Measurements from ENCODE around the gene NXPH1. TPM values are rescaled to one million over a fixed set of nuclear protein-coding genes. Genes with fewer than 3 reads are reported as not detected.

The NXPH1 gene
- total RNA-seq, 1 donor from 2014 or later = not detected

DNA sequence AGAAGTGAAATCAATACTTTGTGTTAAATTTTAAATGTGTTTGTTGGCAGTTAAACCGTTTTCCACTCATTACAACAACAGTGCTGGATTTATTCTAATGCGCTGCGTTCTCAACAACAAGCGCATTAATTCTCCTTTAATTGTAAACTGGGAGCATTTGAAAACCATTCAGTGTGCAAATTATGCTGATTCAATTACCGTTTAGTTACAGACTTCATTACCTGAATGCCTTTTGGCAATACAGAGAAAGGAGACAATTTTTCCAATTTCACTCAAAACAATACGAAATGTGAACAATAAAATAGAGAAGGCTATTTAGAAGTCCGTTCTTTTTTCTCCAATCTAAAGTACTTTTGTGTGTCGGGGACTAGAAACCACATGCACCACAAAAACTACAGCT, 4.2 kb downstream of the NXPH1 start:
- Histone ChIP-seq H3K79me2 (ENCODE audit: low read depth) (no peaks in the 10 kb centered on the region), H3K4me1 (peaks cover 39% of the 10 kb centered on the region), H3K27me3 (peaks cover 100% of the 10 kb centered on the region), H2AFZ (replicated peaks) (no peak overlapping the region), H3K9ac (no peak overlapping the region), H3K27ac (no peak overlapping the region), H3K4me3 (no peak overlapping the region), H3K9me3 (ENCODE audit: low read depth) (no peaks in the 10 kb centered on the region), H3K4me2 (no peak overlapping the region), H3F3A (ENCODE audit: low read depth) (peaks cover 31% of the 10 kb centered on the region), H3K36me3 (no peaks in the 10 kb centered on the region), H4K20me1 (ENCODE audit: low read depth) (peaks cover 90% of the 10 kb centered on the region)
- Mint-ChIP-seq H3K4me3 (no peak overlapping the region), H3K4me1 (peaks cover 34% of the 10 kb centered on the region), H3K9me3 (peaks cover 7% of the 10 kb centered on the region), H3K27me3 (ENCODE audit: insufficient read depth, low read depth) (peaks cover 91% of the 10 kb centered on the region), H3K27ac (no peak overlapping the region), H3K36me3 (no peaks in the 10 kb centered on the region)
- no peak for DNase-seq (ENCODE audit: low spot score)
- TF ChIP-seq EZH2 (IDR thresholded peaks at IDR 0.05) = no peak

- no peak overlapping the region for H2AFZ ChIP-seq (replicated peaks)
- H3K79me2 ChIP-seq (ENCODE audit: low read depth) = no peaks in the 10 kb centered on the region
- H3F3A ChIP-seq (ENCODE audit: low read depth) = peaks cover 29% of the 10 kb centered on the region
- H3K9ac ChIP-seq = no peak overlapping the region
- no peak overlapping the region for H3K27ac ChIP-seq
- no peaks in the 10 kb centered on the region for H3K9me3 ChIP-seq (ENCODE audit: low read depth)
- H3K27ac Mint-ChIP-seq = no peak overlapping the region
- H3K4me3 ChIP-seq = peak overlapping the region; percentile 51
- no peaks in the 10 kb centered on the region for H3K36me3 Mint-ChIP-seq
- H3K4me1 ChIP-seq = peaks cover 27% of the 10 kb centered on the region
- H4K20me1 ChIP-seq (ENCODE audit: low read depth) = peaks cover 72% of the 10 kb centered on the region
- peaks cover 25% of the 10 kb centered on the region for H3K4me1 Mint-ChIP-seq
- peaks cover 100% of the 10 kb centered on the region for H3K27me3 ChIP-seq
- peaks cover 88% of the 10 kb centered on the region for H3K27me3 Mint-ChIP-seq (ENCODE audit: insufficient read depth, low read depth)
- peaks cover 4% of the 10 kb centered on the region for H3K9me3 Mint-ChIP-seq
- H3K4me2 ChIP-seq = peak overlapping the region; percentile 86
- TF ChIP-seq EZH2phosphoT487 (IDR thresholded peaks at IDR 0.05) (no peak), EZH2 (IDR thresholded peaks at IDR 0.05) (peak; percentile 71)
- no peak overlapping the region for H3K4me3 Mint-ChIP-seq
- H3K36me3 ChIP-seq = no peaks in the 10 kb centered on the region
- DNase-seq (ENCODE audit: low spot score) = no peak
These were observed 7.3 kb downstream of the NXPH1 start for GRCh38 chr7:8440670-8441069.

GRCh38 chr7:8441106-8441965, 7.9 kb downstream of the NXPH1 start:
- H3F3A ChIP-seq (ENCODE audit: low read depth) = peaks cover 29% of the 10 kb centered on the region
- H4K20me1 ChIP-seq (ENCODE audit: low read depth) = peaks cover 65% of the 10 kb centered on the region
- no peaks in the 10 kb centered on the region for H3K36me3 ChIP-seq
- H3K79me2 ChIP-seq (ENCODE audit: low read depth) = no peaks in the 10 kb centered on the region
- H3K9me3 ChIP-seq (ENCODE audit: low read depth) = no peaks in the 10 kb centered on the region
- TF ChIP-seq CTCF (IDR thresholded peaks at IDR 0.05) = no peak
- TF ChIP-seq EZH2phosphoT487 (IDR thresholded peaks at IDR 0.05) = peak; percentile 75
- TF ChIP-seq EZH2 (IDR thresholded peaks at IDR 0.05) = peak; percentile 69
- H3K4me1 Mint-ChIP-seq = peaks cover 22% of the 10 kb centered on the region
- peak overlapping the region; percentile 86 for H3K4me2 ChIP-seq
- H3K27me3 ChIP-seq = peaks cover 100% of the 10 kb centered on the region
- peaks cover 4% of the 10 kb centered on the region for H3K9me3 Mint-ChIP-seq
- no peak overlapping the region for H3K27ac Mint-ChIP-seq
- peak overlapping the region; percentile 69 for H3K4me3 Mint-ChIP-seq
- peak overlapping the region; percentile 51 for H3K4me3 ChIP-seq
- no peak overlapping the region for H3K9ac ChIP-seq
- peaks cover 82% of the 10 kb centered on the region for H3K27me3 Mint-ChIP-seq (ENCODE audit: insufficient read depth, low read depth)
- H3K27ac ChIP-seq = no peak overlapping the region
- DNase-seq (ENCODE audit: low spot score) = peak; percentile 60
- H2AFZ ChIP-seq (replicated peaks) = no peak overlapping the region
- H3K36me3 Mint-ChIP-seq = no peaks in the 10 kb centered on the region
- peaks cover 26% of the 10 kb centered on the region for H3K4me1 ChIP-seq

DNA sequence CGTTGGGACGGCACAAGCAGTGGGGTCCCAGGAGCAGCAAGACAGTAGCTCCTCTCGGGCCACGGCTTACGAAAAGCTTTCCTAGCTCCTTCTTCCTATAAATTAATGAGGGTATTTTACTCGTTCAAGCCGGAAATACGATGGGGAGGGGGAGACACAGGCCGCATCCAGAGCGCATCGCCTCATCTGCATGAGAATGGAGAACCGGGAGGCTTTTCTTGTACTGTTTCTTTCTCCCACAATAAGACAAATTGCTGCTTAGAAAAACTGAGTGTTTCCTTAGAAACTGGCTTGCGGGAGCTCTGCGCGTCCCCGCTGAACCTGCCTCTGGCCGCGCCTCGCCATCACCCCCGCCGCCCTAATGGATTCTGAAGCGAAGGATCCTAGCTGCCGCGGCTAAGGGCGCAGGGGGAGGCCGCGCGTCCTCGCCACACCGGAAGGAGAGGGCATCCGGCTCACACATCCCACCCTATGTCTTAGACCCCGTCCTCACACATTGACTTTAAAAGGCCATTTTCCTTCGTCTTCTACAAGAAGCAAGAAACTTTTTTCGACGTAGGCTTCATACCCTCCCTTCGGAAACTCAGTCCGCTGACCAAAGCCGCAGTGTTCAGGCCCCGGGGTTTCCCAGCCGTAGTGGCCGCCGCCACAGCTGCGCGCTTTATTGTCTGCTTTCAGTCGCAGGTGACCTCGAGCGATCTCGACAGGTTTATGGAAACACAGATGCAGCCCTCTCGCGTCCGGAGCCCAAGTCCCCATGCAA, 8.8 kb downstream of the NXPH1 start:
- H3K9ac ChIP-seq = no peak overlapping the region
- peak; percentile 65 for DNase-seq (ENCODE audit: low spot score)
- no peaks in the 10 kb centered on the region for H3K79me2 ChIP-seq (ENCODE audit: low read depth)
- H3K4me2 ChIP-seq = peak overlapping the region; percentile 86
- Mint-ChIP-seq H3K9me3 (no peaks in the 10 kb centered on the region), H3K36me3 (no peaks in the 10 kb centered on the region), H3K4me3 (peak overlapping the region; percentile 86), H3K27ac (no peak overlapping the region), H3K27me3 (ENCODE audit: insufficient read depth, low read depth) (peaks cover 73% of the 10 kb centered on the region), H3K4me1 (peaks cover 22% of the 10 kb centered on the region)
- no peaks in the 10 kb centered on the region for H3K9me3 ChIP-seq (ENCODE audit: low read depth)
- H4K20me1 ChIP-seq (ENCODE audit: low read depth) = peaks cover 57% of the 10 kb centered on the region
- no peaks in the 10 kb centered on the region for H3K36me3 ChIP-seq
- peaks cover 95% of the 10 kb centered on the region for H3K27me3 ChIP-seq
- H2AFZ ChIP-seq (replicated peaks) = no peak overlapping the region
- H3K27ac ChIP-seq = no peak overlapping the region
- H3K4me1 ChIP-seq = peaks cover 26% of the 10 kb centered on the region
- H3K4me3 ChIP-seq = peak overlapping the region; percentile 51
- peaks cover 29% of the 10 kb centered on the region for H3F3A ChIP-seq (ENCODE audit: low read depth)
- TF ChIP-seq EZH2 (IDR thresholded peaks at IDR 0.05) (no peak), CTCF (IDR thresholded peaks at IDR 0.05) (no peak), EZH2phosphoT487 (IDR thresholded peaks at IDR 0.05) (no peak)
